ENCODE data around the gene KEAP1. TPM values are rescaled to one million over a fixed set of nuclear protein-coding genes. Genes with fewer than 3 reads are reported as not detected.

The KEAP1 gene
- total and polyA plus RNA-seq, 9 of the 15 experiments (the other 6 are each of a cell fraction or from before 2014, with no cell fraction given), result 2.1 to 95.6 (median 64.3) TPM

GRCh38 chr19:10503002-10503789 lies at the start of gene KEAP1 (continued):
- no peak for TF ChIP-seq ZBTB5 (IDR thresholded peaks at IDR 0.05)
- TF ChIP-seq HCFC1 (IDR thresholded peaks at IDR 0.05; ENCODE audit: low read depth, low read length), result no peak

- H3K27ac ChIP-seq (ENCODE audit: extremely low read depth, low read depth, low read length), result no peak overlapping the region
- H3K4me1 ChIP-seq (replicated peaks in 1 of 2; ENCODE audit: control insufficient read depth in 2 of 2, insufficient read depth in 2 of 2, low read length in 2 of 2), result peaks cover 0 to 23% of the 10 kb centered on the region in 2 experiments; a peak in 2 of 5 replicates
- intact Hi-C loops (cut with micrococcal nuclease), result no loop called here
- no peak overlapping the region for H3K4me2 ChIP-seq (ENCODE audit: insufficient read depth, low read length)
- ATAC-seq (peak; percentile 89), DNase-seq (ENCODE audit: extremely low read depth in 1 of 4, low spot score in 3 of 4) (peak; percentile 60 to 88 (median 72)), FAIRE-seq (peak; percentile 90)
- H2AFZ ChIP-seq (ENCODE audit: low read depth, low read length), result no peak overlapping the region
- no peak overlapping the region for H3K9ac ChIP-seq (ENCODE audit: insufficient read depth in 1 of 2, low read depth in 2 of 2, low read length in 2 of 2)
- H3K79me2 ChIP-seq (ENCODE audit: control insufficient read depth, insufficient read depth, low read length), result peaks cover 7% of the 10 kb centered on the region
- no TSS peak for BruUV-seq (replicated peaks)
- H3K36me3 ChIP-seq (ENCODE audit: control insufficient read depth, insufficient read depth, low read length), result peaks cover 90% of the 10 kb centered on the region
- no peak overlapping the region for H3K4me3 ChIP-seq
- no peaks in the 10 kb centered on the region for H3K27me3 ChIP-seq (ENCODE audit: control insufficient read depth in 2 of 2, insufficient read depth in 2 of 2, low read length in 2 of 2)
- ChIA-PET POLR2A (interaction anchor here (0.5 to 2.0 kb wide), 9 partner anchors 8 to 136 kb away, joined by 3 to 10 read pairs (median 6); partner anchors contain the start of gene KRI1), CTCF (ENCODE audit: low intra/inter-chr PET ratio) (no interaction called here)
- 70% methylated on average over 12 of the region's 12 CpGs for WGBS (ENCODE audit: insufficient coverage, low coverage, missing lambda C conversion rate)
- H4K20me1 ChIP-seq (replicated peaks; ENCODE audit: control insufficient read depth, insufficient read depth, low read length), result peaks cover 11% of the 10 kb centered on the region
- in situ Hi-C loops (cut with MboI), result no loop called here
- H3K9me1 ChIP-seq (ENCODE audit: control insufficient read depth, insufficient read depth, low read length), result no peaks in the 10 kb centered on the region
- peaks cover 3% of the 10 kb centered on the region for H3K9me3 ChIP-seq (replicated peaks; ENCODE audit: control insufficient read depth, insufficient read depth, low read depth, low read length)
- no peak for TF ChIP-seq NR1H2 (CRISPR knock-in tag; IDR thresholded peaks at IDR 0.05)
- TF ChIP-seq PKNOX1 (IDR thresholded peaks at IDR 0.05), result peak; percentile 83
- no peak for TF ChIP-seq U2AF2 (optimal IDR thresholded peaks at IDR 0.05; ENCODE audit: low read depth, low read length)
- peak; percentile 78 for TF ChIP-seq POLR2G (IDR thresholded peaks at IDR 0.05; ENCODE audit: low read depth, low read length)
- 0 out of 2 replicates have a peak, but pooled peaks have one; percentile 10 for TF ChIP-seq MYNN (IDR thresholded peaks at IDR 0.05)
- no peak for TF ChIP-seq MYNN (CRISPR knock-in tag; IDR thresholded peaks at IDR 0.05)
- peak; percentile 43 for TF ChIP-seq FOS (IDR thresholded peaks at IDR 0.05; ENCODE audit: extremely low read depth, insufficient read length)
- TF ChIP-seq NR2C1 (IDR thresholded peaks at IDR 0.05), result no peak
- no peak for TF ChIP-seq NR2C1 (tag; IDR thresholded peaks at IDR 0.05)
- TF ChIP-seq CBFA2T2 (conservative IDR thresholded peaks at IDR 0.05), result peak; percentile 33; the same call in 1 of the 2 replicates
- peak; percentile 47; the same call in 1 of the 2 replicates for TF ChIP-seq SUPT5H (IDR thresholded peaks at IDR 0.05)
- no peak for TF ChIP-seq FIP1L1 (IDR thresholded peaks at IDR 0.05; ENCODE audit: low read depth, low read length, poor library complexity, severe bottlenecking)
- peak; percentile 77 for TF ChIP-seq POLR2AphosphoS2 (IDR thresholded peaks at IDR 0.05; ENCODE audit: low read length)
- TF ChIP-seq POLR2B (IDR thresholded peaks at IDR 0.05; ENCODE audit: low read depth, partially characterized antibody), result peak; percentile 50
- peak; percentile 67 for TF ChIP-seq POLR2A (conservative IDR thresholded peaks at IDR 0.05)
- TF ChIP-seq DDX20 (tag; IDR thresholded peaks at IDR 0.05; ENCODE audit: low read depth), result no peak
- 0 out of 2 replicates have a peak, but pooled peaks have one; percentile 28 for TF ChIP-seq XRCC5 (IDR thresholded peaks at IDR 0.05; ENCODE audit: low read depth, low read length)
Observed at GRCh38 chr19:10552510-10553053, 49.4 kb upstream of the KEAP1 start.

All from K562 (cell line).